Endothelial cell (in vitro differentiated cells): ENCODE data around the gene BOC. TPM values are rescaled to one million over a fixed set of nuclear protein-coding genes. Genes with fewer than 3 reads are reported as not detected.

Source experiments
- DNase-seq: peaks from one replicate; pipeline ENCODE4 v3.0.0; 2021; ENCODE audit warnings: low spot score
- H3K27ac Mint-ChIP-seq: one replicate; pipeline ENCODE4 v1.8.0; 2021; ENCODE audit warnings: mixed read lengths, inconsistent platforms; ENCODE audit not compliant: unreplicated experiment
- H3K27me3 Mint-ChIP-seq: one replicate; pipeline ENCODE4 v1.8.0; 2021; ENCODE audit warnings: mild to moderate bottlenecking, moderate library complexity, mixed read lengths, inconsistent platforms; ENCODE audit not compliant: unreplicated experiment
- H3K36me3 Mint-ChIP-seq: one replicate; pipeline ENCODE4 v1.8.0; 2021; ENCODE audit warnings: mild to moderate bottlenecking, low read depth, mixed read lengths, inconsistent platforms; ENCODE audit not compliant: unreplicated experiment
- H3K4me1 Mint-ChIP-seq: one replicate; pipeline ENCODE4 v1.8.0; 2021; ENCODE audit warnings: mild to moderate bottlenecking, mixed read lengths, inconsistent platforms; ENCODE audit not compliant: unreplicated experiment
- H3K4me3 Mint-ChIP-seq: one replicate; pipeline ENCODE4 v1.8.0; 2021; ENCODE audit warnings: mild to moderate bottlenecking, mixed read lengths, inconsistent platforms; ENCODE audit not compliant: unreplicated experiment
- H3K9me3 Mint-ChIP-seq: one replicate; pipeline ENCODE4 v1.8.0; 2021; ENCODE audit warnings: mixed read lengths, inconsistent platforms; ENCODE audit not compliant: unreplicated experiment
- total RNA-seq: library from RNA; stranded (reverse); fragmentation: NEBNext Ultra II Directional; extraction: Animal tissue kit (Norgen Biotek cat#: 25700); gene quantifications from one replicate; pipeline ENCODE4 v1.2.1, GENCODE V29; 2021; ENCODE audit not compliant: unreplicated experiment
- TF ChIP-seq, protein P1 (sequence below): fragments of 200-600 bp; sonication (generic); IDR thresholded peaks from one replicate; pipeline ENCODE4 v1.5.0; 2021; ENCODE audit warnings: antibody characterized with exemption; ENCODE audit not compliant: unreplicated experiment

BOC gene
- total RNA-seq, 1 donor from 2014 or later: 3.8 TPM

DNA sequence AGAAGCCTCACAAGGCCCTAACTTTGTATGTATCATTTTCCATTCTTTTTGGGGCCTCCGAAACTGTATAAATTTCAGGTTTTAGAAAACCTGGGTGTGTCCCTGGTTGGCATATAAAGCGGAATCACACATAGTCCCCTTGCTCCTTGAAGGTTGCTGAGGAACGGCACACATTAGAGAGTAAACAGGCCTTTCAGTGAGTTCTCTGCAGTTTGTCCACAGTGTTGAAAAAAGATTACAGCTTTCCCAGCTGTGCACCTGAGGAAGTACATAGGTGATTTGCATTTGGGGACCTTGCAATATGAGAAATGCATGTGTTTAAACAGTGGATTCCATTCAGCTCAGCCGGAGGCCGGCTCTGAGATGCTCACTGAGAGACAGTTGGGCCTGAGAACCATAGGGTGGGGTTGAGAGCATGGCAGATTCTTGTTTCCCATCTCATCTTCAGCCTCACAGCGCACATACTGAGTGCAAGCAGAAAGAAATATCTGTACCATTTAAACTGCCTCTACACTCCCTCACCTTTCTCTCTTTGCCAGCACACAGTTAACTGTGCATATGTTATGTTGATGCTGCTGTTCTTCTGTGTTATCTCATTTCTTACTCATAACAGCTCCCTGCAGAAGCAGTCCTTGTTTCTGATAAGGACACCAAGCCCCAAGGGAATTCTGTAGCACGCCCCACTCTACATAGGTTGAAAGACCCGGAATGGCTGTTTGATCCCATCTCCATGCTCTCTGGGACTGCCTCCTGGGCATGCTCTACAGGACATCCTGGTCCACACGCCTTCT lies 60.4 kb downstream of the BOC start:
- DNase-seq: no peak
- H3K9me3 Mint-ChIP-seq: no peaks in the 10 kb centered on the region
- peaks cover 13% of the 10 kb centered on the region for H3K4me1 Mint-ChIP-seq
- H3K27me3 Mint-ChIP-seq: peaks cover 5% of the 10 kb centered on the region
- H3K36me3 Mint-ChIP-seq: no peaks in the 10 kb centered on the region
- H3K27ac Mint-ChIP-seq: no peak overlapping the region
- TF ChIP-seq, protein P1, sequence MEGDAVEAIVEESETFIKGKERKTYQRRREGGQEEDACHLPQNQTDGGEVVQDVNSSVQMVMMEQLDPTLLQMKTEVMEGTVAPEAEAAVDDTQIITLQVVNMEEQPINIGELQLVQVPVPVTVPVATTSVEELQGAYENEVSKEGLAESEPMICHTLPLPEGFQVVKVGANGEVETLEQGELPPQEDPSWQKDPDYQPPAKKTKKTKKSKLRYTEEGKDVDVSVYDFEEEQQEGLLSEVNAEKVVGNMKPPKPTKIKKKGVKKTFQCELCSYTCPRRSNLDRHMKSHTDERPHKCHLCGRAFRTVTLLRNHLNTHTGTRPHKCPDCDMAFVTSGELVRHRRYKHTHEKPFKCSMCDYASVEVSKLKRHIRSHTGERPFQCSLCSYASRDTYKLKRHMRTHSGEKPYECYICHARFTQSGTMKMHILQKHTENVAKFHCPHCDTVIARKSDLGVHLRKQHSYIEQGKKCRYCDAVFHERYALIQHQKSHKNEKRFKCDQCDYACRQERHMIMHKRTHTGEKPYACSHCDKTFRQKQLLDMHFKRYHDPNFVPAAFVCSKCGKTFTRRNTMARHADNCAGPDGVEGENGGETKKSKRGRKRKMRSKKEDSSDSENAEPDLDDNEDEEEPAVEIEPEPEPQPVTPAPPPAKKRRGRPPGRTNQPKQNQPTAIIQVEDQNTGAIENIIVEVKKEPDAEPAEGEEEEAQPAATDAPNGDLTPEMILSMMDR: no peak
- H3K4me3 Mint-ChIP-seq: no peak overlapping the region

DNA sequence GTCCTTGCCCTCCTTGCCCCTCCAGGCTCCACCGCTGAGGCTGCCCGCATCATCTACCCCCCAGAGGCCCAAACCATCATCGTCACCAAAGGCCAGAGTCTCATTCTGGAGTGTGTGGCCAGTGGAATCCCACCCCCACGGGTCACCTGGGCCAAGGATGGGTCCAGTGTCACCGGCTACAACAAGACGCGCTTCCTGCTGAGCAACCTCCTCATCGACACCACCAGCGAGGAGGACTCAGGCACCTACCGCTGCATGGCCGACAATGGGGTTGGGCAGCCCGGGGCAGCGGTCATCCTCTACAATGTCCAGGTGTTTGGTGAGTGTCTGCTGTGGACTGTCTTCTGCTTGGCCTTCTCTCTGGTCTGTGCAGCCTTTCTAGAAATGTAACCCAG lies 61.0 kb downstream of the BOC start:
- H3K27me3 Mint-ChIP-seq: peaks cover 5% of the 10 kb centered on the region
- TF ChIP-seq, protein P1: no peak
- H3K4me3 Mint-ChIP-seq: no peak overlapping the region
- H3K27ac Mint-ChIP-seq: no peak overlapping the region
- H3K36me3 Mint-ChIP-seq: no peaks in the 10 kb centered on the region
- peaks cover 15% of the 10 kb centered on the region for H3K4me1 Mint-ChIP-seq
- no peak for DNase-seq
- H3K9me3 Mint-ChIP-seq: no peaks in the 10 kb centered on the region

DNA sequence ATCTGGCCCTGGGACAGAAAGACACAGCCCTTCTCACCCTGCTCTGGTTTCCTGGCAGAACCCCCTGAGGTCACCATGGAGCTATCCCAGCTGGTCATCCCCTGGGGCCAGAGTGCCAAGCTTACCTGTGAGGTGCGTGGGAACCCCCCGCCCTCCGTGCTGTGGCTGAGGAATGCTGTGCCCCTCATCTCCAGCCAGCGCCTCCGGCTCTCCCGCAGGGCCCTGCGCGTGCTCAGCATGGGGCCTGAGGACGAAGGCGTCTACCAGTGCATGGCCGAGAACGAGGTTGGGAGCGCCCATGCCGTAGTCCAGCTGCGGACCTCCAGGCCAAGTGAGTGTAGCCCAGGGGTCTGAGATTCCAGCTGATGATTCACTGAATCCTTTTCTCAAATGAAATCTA lies 61.7 kb downstream of the BOC start:
- no peak overlapping the region for H3K4me3 Mint-ChIP-seq
- peaks cover 15% of the 10 kb centered on the region for H3K4me1 Mint-ChIP-seq
- TF ChIP-seq, protein P1: no peak
- no peak overlapping the region for H3K27ac Mint-ChIP-seq
- no peak for DNase-seq
- no peaks in the 10 kb centered on the region for H3K9me3 Mint-ChIP-seq
- no peaks in the 10 kb centered on the region for H3K36me3 Mint-ChIP-seq
- peaks cover 5% of the 10 kb centered on the region for H3K27me3 Mint-ChIP-seq

DNA sequence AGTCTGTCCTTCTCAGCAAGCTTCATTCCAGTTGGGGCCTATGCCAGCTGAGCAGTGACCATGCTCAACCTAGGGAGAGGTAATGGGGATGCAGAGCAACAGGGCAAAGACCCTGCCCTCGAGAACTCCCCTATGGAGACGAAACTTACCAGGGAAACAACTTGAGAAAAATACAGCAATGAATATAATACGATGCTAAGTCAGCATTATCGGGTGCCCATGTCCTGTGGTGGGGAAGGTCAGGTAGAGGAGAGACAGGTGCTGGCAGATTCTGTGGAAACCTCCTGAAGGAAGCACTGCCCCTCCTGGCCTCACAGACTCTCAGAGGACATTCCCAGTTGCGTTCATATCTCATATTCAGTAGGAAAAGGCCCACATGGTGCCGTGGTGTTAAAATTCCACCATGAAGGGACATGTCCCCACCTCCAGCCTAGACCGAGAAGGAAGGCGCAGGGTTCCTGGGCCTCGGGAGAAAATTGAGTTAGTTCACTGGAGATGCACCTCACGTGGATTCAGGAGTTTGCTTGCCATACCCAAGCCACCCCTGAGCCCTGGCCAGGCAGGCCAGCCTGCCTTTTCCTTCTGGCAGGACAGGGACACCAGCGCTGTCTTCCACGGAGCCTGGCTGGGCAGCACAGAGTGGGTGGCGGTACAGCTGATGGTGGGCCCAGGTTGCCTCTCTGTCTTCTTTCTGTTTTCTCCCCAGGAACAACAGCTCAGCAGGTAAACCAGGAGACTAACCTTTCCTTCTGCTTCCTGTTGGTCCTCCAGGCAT lies 62.4 kb downstream of the BOC start:
- peaks cover 15% of the 10 kb centered on the region for H3K4me1 Mint-ChIP-seq
- H3K36me3 Mint-ChIP-seq: no peaks in the 10 kb centered on the region
- TF ChIP-seq, protein P1: no peak

More for the DNA sequence above, 62.4 kb downstream of the BOC start:
- H3K27ac Mint-ChIP-seq: no peak overlapping the region
- DNase-seq: no peak
- H3K9me3 Mint-ChIP-seq: no peaks in the 10 kb centered on the region
- peaks cover 5% of the 10 kb centered on the region for H3K27me3 Mint-ChIP-seq
- no peak overlapping the region for H3K4me3 Mint-ChIP-seq
